CD14-positive monocyte (primary cell): Measurements from ENCODE around the gene COL19A1. TPM values are rescaled to one million over a fixed set of nuclear protein-coding genes. Genes with fewer than 3 reads are reported as not detected.

Experiments
- DNase-seq, 3 donors: peaks; one replicate each; pipeline ENCODE4 v3.0.0-alpha.2; 2011 to 2022
- H2AFZ ChIP-seq: 2 replicates; pipeline ENCODE4 v1.6.0; 2012; ENCODE audit warnings: mild to moderate bottlenecking, low read depth, low read length, inconsistent platforms; ENCODE audit not compliant: insufficient read depth, poor library complexity, severe bottlenecking
- H3K27ac ChIP-seq, 2 donors: 1 replicate in 1 of 2; 2 replicates in 1 of 2; pipeline ENCODE4 v1.5.1; 2012 to 2013; ENCODE audit warnings: low read length in 2 of 2, control low read depth in 1 of 2, inconsistent platforms in 1 of 2, low read depth in 1 of 2, mild to moderate bottlenecking in 1 of 2
- H3K27me3 ChIP-seq, 2 donors: one replicate each; pipeline versions ENCODE4 v1.6.0 to v1.6.1; 2011 to 2013; ENCODE audit warnings: low read length in 2 of 2; ENCODE audit not compliant: control insufficient read depth in 2 of 2, insufficient read depth in 2 of 2
- H3K36me3 ChIP-seq, 2 donors: replicated peaks in 1 of 2; 1 replicate in 1 of 2; 2 replicates in 1 of 2; pipeline versions ENCODE4 v1.5.1 to v1.6.1; 2012 to 2013; ENCODE audit warnings: low read length in 2 of 2, control low read depth in 1 of 2, inconsistent platforms in 1 of 2, mild to moderate bottlenecking in 1 of 2; ENCODE audit not compliant: insufficient read depth in 2 of 2, control insufficient read depth in 1 of 2
- H3K4me1 ChIP-seq, 2 donors: 1 replicate in 1 of 2; 2 replicates in 1 of 2; pipeline versions ENCODE4 v1.5.1 to v1.6.1; 2012 to 2013; ENCODE audit warnings: low read length in 2 of 2, control low read depth in 1 of 2, inconsistent platforms in 1 of 2, mild to moderate bottlenecking in 1 of 2, moderate library complexity in 1 of 2; ENCODE audit not compliant: insufficient read depth in 2 of 2, control insufficient read depth in 1 of 2
- H3K4me2 ChIP-seq: replicated peaks from 2 replicates; pipeline ENCODE3; 2012; ENCODE audit warnings: low read length, moderate library complexity, mild to moderate bottlenecking; ENCODE audit not compliant: poor library complexity, severe bottlenecking; ENCODE audit errors: extremely low read depth
- H3K4me3 ChIP-seq, 3 experiments: fragments of 200-600 bp in 1 of 3; sonication (generic) in 1 of 3; replicated peaks in 1 of 3; 1 replicate in 2 of 3; 2 replicates in 1 of 3; pipeline ENCODE4 v1.5.1; 2011 to 2013; ENCODE audit warnings: low read length in 3 of 3, mild to moderate bottlenecking in 3 of 3, control low read depth in 2 of 3, low read depth in 2 of 3, inconsistent platforms in 1 of 3, moderate library complexity in 1 of 3
- H3K79me2 ChIP-seq: 2 replicates; pipeline ENCODE4 v1.6.0; 2012; ENCODE audit warnings: mild to moderate bottlenecking, control low read depth, inconsistent platforms, low read length, moderate library complexity; ENCODE audit not compliant: insufficient read depth
- H3K9ac ChIP-seq: 2 replicates; pipeline ENCODE4 v1.6.0; 2017; ENCODE audit warnings: low read length, mild to moderate bottlenecking; ENCODE audit not compliant: insufficient read depth, poor library complexity, severe bottlenecking
- H3K9me3 ChIP-seq, 2 donors: replicated peaks in 1 of 2; 1 replicate in 1 of 2; 2 replicates in 1 of 2; pipeline versions ENCODE4 v1.5.1 to v1.6.1; 2012 to 2013; ENCODE audit warnings: low read length in 2 of 2, control low read depth in 1 of 2; ENCODE audit not compliant: control insufficient read depth in 1 of 2, insufficient read depth in 1 of 2
- H4K20me1 ChIP-seq: 2 replicates; pipeline ENCODE4 v1.6.0; 2012; ENCODE audit warnings: mild to moderate bottlenecking, low read length, control low read depth, moderate library complexity; ENCODE audit not compliant: insufficient read depth
- H3K27ac Mint-ChIP-seq, 7 donors: one replicate each; pipeline ENCODE4 v1.8.0; 2020; ENCODE audit warnings: mild to moderate bottlenecking in 7 of 7, mixed read lengths in 7 of 7, moderate library complexity in 6 of 7, inconsistent platforms in 2 of 7
- H3K27me3 Mint-ChIP-seq, 3 donors: one replicate each; pipeline ENCODE4 v1.8.0; 2021 to 2022; ENCODE audit warnings: low read depth in 3 of 3, mild to moderate bottlenecking in 3 of 3, mixed read lengths in 3 of 3, moderate library complexity in 3 of 3, inconsistent platforms in 1 of 3
- H3K36me3 Mint-ChIP-seq, 2 donors: one replicate each; pipeline ENCODE4 v1.8.0; 2020; ENCODE audit warnings: mixed read lengths in 2 of 2, inconsistent platforms in 1 of 2, mild to moderate bottlenecking in 1 of 2
- H3K4me1 Mint-ChIP-seq: one replicate; pipeline ENCODE4 v1.8.0; 2020; ENCODE audit warnings: mild to moderate bottlenecking, mixed read lengths
- H3K4me3 Mint-ChIP-seq, 2 donors: one replicate each; pipeline ENCODE4 v1.8.0; 2020; ENCODE audit warnings: mild to moderate bottlenecking in 2 of 2, mixed read lengths in 2 of 2, moderate library complexity in 1 of 2
- H3K9me3 Mint-ChIP-seq, 7 donors: one replicate each; pipeline ENCODE4 v1.8.0; 2020 to 2022; ENCODE audit warnings: mixed read lengths in 7 of 7, mild to moderate bottlenecking in 6 of 7, moderate library complexity in 6 of 7, inconsistent platforms in 2 of 7
- CTCF ChIP-seq: fragments of 200-600 bp; IDR thresholded peaks from one replicate; pipeline ENCODE4 v1.8.0; 2022; ENCODE audit warnings: antibody characterized with exemption, mild to moderate bottlenecking
- WGBS: methylation state at CpG from one replicate; pipeline ENCODE4 v1.1.5; 2013; ENCODE audit warnings: missing lambda C conversion rate; ENCODE audit not compliant: insufficient coverage; 5-methylcytosine and 5-hydroxymethylcytosine counted together
- intact Hi-C, 2 donors: fragments of 100-400 bp; cut with micrococcal nuclease; formaldehyde crosslinking; loops; one replicate each; pipeline versions ENCODE4 v1.15.0 to v1.15.1; 2023
- polyA plus RNA-seq, 3 donors: library from polyadenylated mRNA; depleted of rRNA in 1 of 3; unstranded in 2 of 3; stranded (reverse) in 1 of 3; fragments of 300-500 nt in 2 of 3; fragments of >200 nt in 1 of 3; fragmentation: Illumina TruSeq in 2 of 3; gene quantifications; 1 replicate in 2 of 3; 2 replicates in 1 of 3; pipeline ENCODE4 v1.2.3, GENCODE V29; 2012 to 2021

COL19A1 gene
- polyA plus RNA-seq, 3 donors = not detected

- H3K27me3 ChIP-seq = peaks cover 45 to 60% of the 10 kb centered on the region in 2 donors
- peaks cover 0 to 23% of the 10 kb centered on the region in 2 donors for H3K9me3 ChIP-seq
- no peaks in the 10 kb centered on the region for H3K36me3 ChIP-seq
- Mint-ChIP-seq H3K4me3 (no peak overlapping the region), H3K4me1 (peaks cover 9% of the 10 kb centered on the region), H3K27ac (no peak overlapping the region), H3K27me3 (peaks cover 47 to 54% (median 48%) of the 10 kb centered on the region in 3 donors), H3K36me3 (peaks cover 2 to 4% of the 10 kb centered on the region in 2 donors), H3K9me3 (peaks cover 2 to 19% (median 10%) of the 10 kb centered on the region in 7 donors)
- no peak for DNase-seq
- no peak overlapping the region for H2AFZ ChIP-seq
- H3K4me1 ChIP-seq = peaks cover 7 to 8% of the 10 kb centered on the region in 2 donors
- TF ChIP-seq CTCF = no peak
- H4K20me1 ChIP-seq = no peaks in the 10 kb centered on the region
- no peak overlapping the region for H3K4me3 ChIP-seq
- H3K9ac ChIP-seq = no peak overlapping the region
- intact Hi-C loops = no loop called here
- H3K79me2 ChIP-seq = no peaks in the 10 kb centered on the region
- H3K4me2 ChIP-seq = no peak overlapping the region
- H3K27ac ChIP-seq = no peak overlapping the region
- WGBS = no CpG with 5 or more reads among the region's 2 CpGs
These were observed 2.6 kb upstream of the COL19A1 start for GRCh38 chr6:69863766-69864165.

- DNase-seq = no peak
- Histone ChIP-seq H3K27me3 (peaks cover 55 to 73% of the 10 kb centered on the region in 2 donors), H3K9me3 (peaks cover 0 to 23% of the 10 kb centered on the region in 2 donors), H3K27ac (no peak overlapping the region), H4K20me1 (no peaks in the 10 kb centered on the region), H3K4me1 (peaks cover 7 to 8% of the 10 kb centered on the region in 2 donors), H3K4me3 (no peak overlapping the region), H3K4me2 (no peak overlapping the region), H3K36me3 (no peaks in the 10 kb centered on the region), H3K9ac (no peak overlapping the region), H2AFZ (no peak overlapping the region), H3K79me2 (no peaks in the 10 kb centered on the region)
- intact Hi-C loops = no loop called here
- Mint-ChIP-seq H3K9me3 (peaks cover 0 to 8% (median 6%) of the 10 kb centered on the region in 7 donors), H3K27ac (no peak overlapping the region), H3K36me3 (peaks cover 2 to 4% of the 10 kb centered on the region in 2 donors), H3K4me1 (peaks cover 9% of the 10 kb centered on the region), H3K4me3 (peak overlapping the region in 1 of 2 donors; percentile 57), H3K27me3 (peaks cover 53 to 59% (median 55%) of the 10 kb centered on the region in 3 donors)
- no peak for TF ChIP-seq CTCF
- no CpG with 5 or more reads among the region's 2 CpGs for whole genome bisulfite sequencing
These were observed 1.2 kb upstream of the COL19A1 start for GRCh38 chr6:69865126-69865525.
